Mucosa of rectum (tissue), 2 donors: ENCODE results near the gene TBC1D23.

Source experiments
- H3K27ac ChIP-seq, 2 donors: one replicate each; pipeline ENCODE4 v1.7.0; 2013; ENCODE audit warnings: inconsistent platforms in 2 of 2, low read depth in 2 of 2, low read length in 2 of 2
- H3K27me3 ChIP-seq, 2 donors: one replicate each; pipeline ENCODE4 v1.7.0; 2013; ENCODE audit warnings: low read length in 2 of 2; ENCODE audit not compliant: control insufficient read depth in 2 of 2, insufficient read depth in 2 of 2
- H3K36me3 ChIP-seq, 2 donors: one replicate each; pipeline ENCODE4 v1.7.0; 2013; ENCODE audit warnings: low read length in 2 of 2; ENCODE audit not compliant: control insufficient read depth in 2 of 2, insufficient read depth in 2 of 2
- H3K4me1 ChIP-seq, 2 donors: one replicate each; pipeline ENCODE4 v1.7.0; 2013; ENCODE audit warnings: low read length in 2 of 2, mild to moderate bottlenecking in 1 of 2; ENCODE audit not compliant: control insufficient read depth in 2 of 2, insufficient read depth in 2 of 2
- H3K4me3 ChIP-seq, 2 donors: one replicate each; pipeline ENCODE4 v1.7.0; 2013; ENCODE audit warnings: low read length in 2 of 2
- H3K9ac ChIP-seq, 2 donors: one replicate each; pipeline ENCODE4 v1.7.0; 2013; ENCODE audit warnings: low read length in 2 of 2, low read depth in 1 of 2, mild to moderate bottlenecking in 1 of 2
- H3K9me3 ChIP-seq, 2 donors: one replicate each; pipeline ENCODE4 v1.7.0; 2013; ENCODE audit warnings: low read length in 2 of 2; ENCODE audit not compliant: control insufficient read depth in 2 of 2
- donor health status: healthy.
- donor health status: Normal muscosa, but diverticular disease.

TBC1D23 gene

GRCh38 chr3:100360757-100361496, 100.1 kb downstream of the TBC1D23 start:
- Histone ChIP-seq H3K9ac (no peak overlapping the region), H3K4me1 (no peaks in the 10 kb centered on the region), H3K27me3 (no peaks in the 10 kb centered on the region), H3K4me3 (no peak overlapping the region), H3K9me3 (peaks cover 0 to 4% of the 10 kb centered on the region in 2 donors), H3K27ac (no peak overlapping the region), H3K36me3 (peaks cover 29 to 31% of the 10 kb centered on the region in 2 donors)

- Histone ChIP-seq H3K9ac (no peak overlapping the region), H3K27ac (no peak overlapping the region), H3K36me3 (peaks cover 33% of the 10 kb centered on the region in 2 donors), H3K4me3 (no peak overlapping the region), H3K4me1 (no peaks in the 10 kb centered on the region), H3K9me3 (peaks cover 0 to 4% of the 10 kb centered on the region in 2 donors), H3K27me3 (no peaks in the 10 kb centered on the region)
Measured at GRCh38 chr3:100361897-100362296, 101.1 kb downstream of the TBC1D23 start.

GRCh38 chr3:100364421-100364820, 103.6 kb downstream of the TBC1D23 start:
- H3K27me3 ChIP-seq = no peaks in the 10 kb centered on the region
- peaks cover 0 to 4% of the 10 kb centered on the region in 2 donors for H3K9me3 ChIP-seq
- H3K36me3 ChIP-seq = peaks cover 44 to 46% of the 10 kb centered on the region in 2 donors
- no peak overlapping the region for H3K9ac ChIP-seq
- H3K4me1 ChIP-seq = no peaks in the 10 kb centered on the region
- H3K4me3 ChIP-seq = no peak overlapping the region
- no peak overlapping the region for H3K27ac ChIP-seq

- Histone ChIP-seq H3K36me3 (peaks cover 44 to 46% of the 10 kb centered on the region in 2 donors), H3K27me3 (no peaks in the 10 kb centered on the region), H3K4me3 (no peak overlapping the region), H3K27ac (no peak overlapping the region), H3K9ac (no peak overlapping the region), H3K9me3 (peaks cover 0 to 4% of the 10 kb centered on the region in 2 donors), H3K4me1 (no peaks in the 10 kb centered on the region)
Measured at GRCh38 chr3:100366424-100366823, 105.6 kb downstream of the TBC1D23 start.

- no peak overlapping the region for H3K4me3 ChIP-seq
- H3K36me3 ChIP-seq = peaks cover 48 to 53% of the 10 kb centered on the region in 2 donors
- no peaks in the 10 kb centered on the region for H3K4me1 ChIP-seq
- no peaks in the 10 kb centered on the region for H3K9me3 ChIP-seq
- H3K9ac ChIP-seq = no peak overlapping the region
- H3K27ac ChIP-seq = no peak overlapping the region
- H3K27me3 ChIP-seq = no peaks in the 10 kb centered on the region
Measured at GRCh38 chr3:100368441-100368840, 107.6 kb downstream of the TBC1D23 start.

GRCh38 chr3:100370756-100371155, 110.0 kb downstream of the TBC1D23 start:
- Histone ChIP-seq H3K27ac (no peak overlapping the region), H3K4me1 (no peaks in the 10 kb centered on the region), H3K4me3 (no peak overlapping the region), H3K27me3 (no peaks in the 10 kb centered on the region), H3K9ac (no peak overlapping the region), H3K36me3 (peaks cover 51 to 53% of the 10 kb centered on the region in 2 donors), H3K9me3 (no peaks in the 10 kb centered on the region)

GRCh38 chr3:100374521-100374920, 113.7 kb downstream of the TBC1D23 start:
- Histone ChIP-seq H3K9ac (no peak overlapping the region), H3K9me3 (no peaks in the 10 kb centered on the region), H3K36me3 (peaks cover 47 to 52% of the 10 kb centered on the region in 2 donors), H3K27me3 (no peaks in the 10 kb centered on the region), H3K4me3 (no peak overlapping the region), H3K4me1 (no peaks in the 10 kb centered on the region), H3K27ac (no peak overlapping the region)
